ENCODE results near the gene TTC7B.

Gene TTC7B

DNA sequence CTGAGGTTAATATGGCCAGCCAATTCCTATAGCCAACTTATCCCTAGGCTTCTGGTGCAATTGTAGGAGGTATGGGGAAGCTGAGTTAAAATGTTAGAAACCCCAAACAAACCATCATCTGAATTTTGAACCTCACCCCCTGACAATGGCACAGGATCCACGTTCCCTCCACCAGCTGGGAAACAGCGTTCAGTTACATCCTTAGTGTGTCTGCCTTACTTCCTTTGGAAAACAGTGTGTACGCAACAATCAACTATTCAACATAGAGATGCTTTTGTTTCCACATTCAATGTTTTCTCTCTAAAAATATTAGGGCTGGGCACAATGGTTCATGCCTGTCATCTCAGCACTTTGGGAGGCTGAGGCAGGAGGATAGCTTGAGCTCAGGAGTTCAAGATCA is 203.4 kb downstream of the TTC7B start:
- Histone ChIP-seq H3K36me3 (ENCODE audit: control insufficient read depth, insufficient read depth, low read length) (no peaks in the 10 kb centered on the region), H3K27me3 (replicated peaks; ENCODE audit: control insufficient read depth, insufficient read depth, low read length, poor library complexity, severe bottlenecking) (no peaks in the 10 kb centered on the region), H3K9me3 (ENCODE audit: control insufficient read depth, low read length) (no peaks in the 10 kb centered on the region), H3K4me3 (ENCODE audit: insufficient read depth, low read depth, low read length, poor library complexity, severe bottlenecking) (no peak overlapping the region), H3K4me1 (ENCODE audit: control insufficient read depth, insufficient read depth, low read length, poor library complexity, severe bottlenecking) (no peaks in the 10 kb centered on the region), H3K27ac (ENCODE audit: insufficient read depth, low read length, poor library complexity, severe bottlenecking) (no peak overlapping the region)
- no peak for DNase-seq

GRCh38 chr14:90611936-90612335 is 204.3 kb downstream of the TTC7B start:
- Histone ChIP-seq H3K9me3 (ENCODE audit: control insufficient read depth, low read length) (no peaks in the 10 kb centered on the region), H3K4me3 (ENCODE audit: insufficient read depth, low read depth, low read length, poor library complexity, severe bottlenecking) (no peak overlapping the region), H3K4me1 (ENCODE audit: control insufficient read depth, insufficient read depth, low read length, poor library complexity, severe bottlenecking) (no peaks in the 10 kb centered on the region), H3K27me3 (replicated peaks; ENCODE audit: control insufficient read depth, insufficient read depth, low read length, poor library complexity, severe bottlenecking) (no peaks in the 10 kb centered on the region), H3K36me3 (ENCODE audit: control insufficient read depth, insufficient read depth, low read length) (no peaks in the 10 kb centered on the region), H3K27ac (ENCODE audit: insufficient read depth, low read length, poor library complexity, severe bottlenecking) (no peak overlapping the region)
- no peak for DNase-seq

DNA sequence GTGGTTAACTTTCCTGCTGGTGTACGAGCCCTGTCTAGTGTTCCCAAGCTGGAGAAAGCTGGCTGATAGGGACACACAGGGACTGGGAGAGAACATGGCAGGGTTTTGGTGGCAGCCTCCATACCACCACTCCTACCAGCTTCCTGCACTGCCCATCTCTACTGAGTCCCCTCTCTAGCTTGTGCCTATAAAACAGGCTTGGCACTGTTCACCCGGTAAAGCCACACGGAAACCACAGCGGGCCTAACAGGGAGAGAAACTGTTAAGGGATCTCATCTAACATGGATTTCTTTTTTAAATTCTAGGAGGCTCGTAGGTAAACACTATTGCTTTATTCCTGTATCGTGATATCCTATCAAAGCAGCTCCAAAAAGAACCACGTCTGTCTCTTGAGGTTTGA is 204.7 kb downstream of the TTC7B start:
- no peaks in the 10 kb centered on the region for H3K36me3 ChIP-seq (ENCODE audit: control insufficient read depth, insufficient read depth, low read length)
- no peak overlapping the region for H3K4me3 ChIP-seq (ENCODE audit: insufficient read depth, low read depth, low read length, poor library complexity, severe bottlenecking)
- H3K9me3 ChIP-seq (ENCODE audit: control insufficient read depth, low read length) = no peaks in the 10 kb centered on the region
- no peak for DNase-seq
- H3K27ac ChIP-seq (ENCODE audit: insufficient read depth, low read length, poor library complexity, severe bottlenecking) = no peak overlapping the region
- H3K4me1 ChIP-seq (ENCODE audit: control insufficient read depth, insufficient read depth, low read length, poor library complexity, severe bottlenecking) = no peaks in the 10 kb centered on the region
- no peaks in the 10 kb centered on the region for H3K27me3 ChIP-seq (replicated peaks; ENCODE audit: control insufficient read depth, insufficient read depth, low read length, poor library complexity, severe bottlenecking)

DNA sequence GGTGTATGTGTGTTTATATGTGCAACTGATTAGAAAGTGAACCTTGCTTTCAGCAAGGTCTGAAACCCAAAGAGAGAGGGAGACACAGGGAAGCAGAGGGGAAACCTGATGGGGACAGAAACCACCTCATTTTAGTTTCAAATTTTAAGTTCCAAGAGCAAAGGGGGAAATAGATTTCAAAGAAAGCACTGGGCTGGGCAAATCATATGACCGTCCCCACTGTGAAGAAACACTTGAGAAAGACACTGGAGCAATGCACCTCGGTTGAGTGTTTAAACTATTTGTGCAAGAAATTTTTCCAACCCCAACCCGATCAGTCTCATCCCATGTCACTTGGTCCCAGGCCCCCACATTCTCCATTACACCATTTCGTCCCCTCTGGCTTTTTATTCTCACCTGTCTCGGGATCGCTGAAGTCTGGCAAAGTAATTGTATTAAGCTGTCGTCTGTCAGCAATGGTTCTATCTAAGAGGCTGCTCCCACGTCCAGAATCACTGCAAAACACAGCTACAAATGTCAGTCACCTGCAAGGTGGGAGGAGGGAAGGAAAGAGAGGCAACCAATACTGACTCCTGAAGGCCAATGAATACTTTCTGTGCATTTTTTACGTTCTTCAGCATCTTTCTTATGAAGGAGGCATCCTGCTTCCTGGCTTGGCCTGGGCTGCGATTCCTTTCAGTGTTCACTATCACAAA is 205.7 kb downstream of the TTC7B start:
- Histone ChIP-seq H3K27ac (ENCODE audit: insufficient read depth, low read length, poor library complexity, severe bottlenecking) (no peak overlapping the region), H3K4me3 (ENCODE audit: insufficient read depth, low read depth, low read length, poor library complexity, severe bottlenecking) (no peak overlapping the region), H3K4me1 (ENCODE audit: control insufficient read depth, insufficient read depth, low read length, poor library complexity, severe bottlenecking) (no peaks in the 10 kb centered on the region), H3K9me3 (ENCODE audit: control insufficient read depth, low read length) (no peaks in the 10 kb centered on the region), H3K27me3 (replicated peaks; ENCODE audit: control insufficient read depth, insufficient read depth, low read length, poor library complexity, severe bottlenecking) (no peaks in the 10 kb centered on the region), H3K36me3 (ENCODE audit: control insufficient read depth, insufficient read depth, low read length) (no peaks in the 10 kb centered on the region)
- no peak for DNase-seq

DNA sequence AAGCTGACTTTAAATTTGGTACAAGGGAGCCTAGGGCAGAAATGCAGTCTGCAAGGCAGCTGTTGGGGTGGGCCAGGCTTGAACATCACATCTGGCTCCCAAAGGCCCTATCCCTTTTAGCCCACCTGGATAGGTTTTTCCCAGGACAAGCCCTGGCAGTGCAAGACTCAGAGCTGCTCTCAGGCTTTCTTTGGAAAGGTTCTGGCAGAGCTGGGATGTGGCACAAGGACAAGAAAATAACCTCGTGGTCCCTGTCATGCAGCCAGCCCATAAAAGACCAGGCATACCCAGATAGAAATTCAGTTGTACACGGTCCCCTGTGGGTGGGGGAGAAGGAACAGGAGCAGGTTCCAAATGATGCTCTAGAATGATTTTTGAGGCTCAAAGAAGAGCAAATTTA is 206.9 kb downstream of the TTC7B start:
- no peaks in the 10 kb centered on the region for H3K4me1 ChIP-seq (ENCODE audit: control insufficient read depth, insufficient read depth, low read length, poor library complexity, severe bottlenecking)
- no peak overlapping the region for H3K27ac ChIP-seq (ENCODE audit: insufficient read depth, low read length, poor library complexity, severe bottlenecking)
- no peaks in the 10 kb centered on the region for H3K9me3 ChIP-seq (ENCODE audit: control insufficient read depth, low read length)
- H3K4me3 ChIP-seq (ENCODE audit: insufficient read depth, low read depth, low read length, poor library complexity, severe bottlenecking) = no peak overlapping the region
- H3K36me3 ChIP-seq (ENCODE audit: control insufficient read depth, insufficient read depth, low read length) = no peaks in the 10 kb centered on the region
- DNase-seq = no peak
- no peaks in the 10 kb centered on the region for H3K27me3 ChIP-seq (replicated peaks; ENCODE audit: control insufficient read depth, insufficient read depth, low read length, poor library complexity, severe bottlenecking)

GRCh38 chr14:90608929-90609341 is 207.3 kb downstream of the TTC7B start:
- H3K4me1 ChIP-seq (ENCODE audit: control insufficient read depth, insufficient read depth, low read length, poor library complexity, severe bottlenecking) = no peaks in the 10 kb centered on the region
- no peaks in the 10 kb centered on the region for H3K36me3 ChIP-seq (ENCODE audit: control insufficient read depth, insufficient read depth, low read length)
- no peak overlapping the region for H3K4me3 ChIP-seq (ENCODE audit: insufficient read depth, low read depth, low read length, poor library complexity, severe bottlenecking)
- no peak for DNase-seq
- H3K27me3 ChIP-seq (replicated peaks; ENCODE audit: control insufficient read depth, insufficient read depth, low read length, poor library complexity, severe bottlenecking) = no peaks in the 10 kb centered on the region
- no peak overlapping the region for H3K27ac ChIP-seq (ENCODE audit: insufficient read depth, low read length, poor library complexity, severe bottlenecking)
- no peaks in the 10 kb centered on the region for H3K9me3 ChIP-seq (ENCODE audit: control insufficient read depth, low read length)

DNA sequence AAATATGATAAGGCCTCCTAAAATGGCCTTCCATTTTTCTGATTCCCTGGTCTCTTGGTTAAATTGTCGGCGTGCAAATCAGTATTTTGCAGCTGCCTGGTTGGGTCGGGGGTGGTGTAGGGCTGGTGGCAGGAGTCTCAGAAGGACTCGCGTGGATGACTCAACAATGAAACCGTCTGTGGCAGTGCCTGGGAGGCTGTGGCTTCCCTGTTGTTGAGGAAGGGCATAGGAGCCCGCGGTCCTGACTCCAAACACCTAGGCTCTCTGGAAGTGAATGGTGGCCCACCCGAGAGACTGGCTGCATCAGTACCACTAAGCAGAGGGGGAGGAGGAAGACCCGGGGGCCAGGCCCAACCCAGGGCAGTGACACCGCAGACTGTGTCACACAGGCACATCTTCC is 207.9 kb downstream of the TTC7B start:
- no peaks in the 10 kb centered on the region for H3K36me3 ChIP-seq (ENCODE audit: control insufficient read depth, insufficient read depth, low read length)
- no peak for DNase-seq
- no peaks in the 10 kb centered on the region for H3K4me1 ChIP-seq (ENCODE audit: control insufficient read depth, insufficient read depth, low read length, poor library complexity, severe bottlenecking)

DNA sequence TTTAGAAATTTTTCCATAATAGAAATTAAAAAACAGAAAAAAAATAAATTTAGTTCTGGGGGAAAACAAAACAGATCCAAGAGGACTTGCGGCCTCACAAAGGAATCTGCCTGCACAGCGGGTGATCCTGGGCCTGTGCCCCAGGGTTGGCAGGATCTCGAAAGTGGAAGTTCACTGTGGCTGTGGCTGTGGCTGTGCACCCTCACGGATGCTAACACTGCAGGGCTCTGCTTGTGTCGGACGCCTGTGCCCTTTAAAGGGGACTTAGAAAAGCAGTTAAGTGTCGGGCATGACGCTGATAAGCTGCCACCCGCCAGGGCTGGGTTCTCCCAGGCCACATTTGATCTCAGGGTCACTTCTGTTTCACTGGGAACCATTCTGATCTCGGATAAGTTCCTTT is 209.1 kb downstream of the TTC7B start:
- DNase-seq = no peak
- no peaks in the 10 kb centered on the region for H3K9me3 ChIP-seq (ENCODE audit: control insufficient read depth, low read length)
- no peak overlapping the region for H3K27ac ChIP-seq (ENCODE audit: insufficient read depth, low read length, poor library complexity, severe bottlenecking)
- no peaks in the 10 kb centered on the region for H3K27me3 ChIP-seq (replicated peaks; ENCODE audit: control insufficient read depth, insufficient read depth, low read length, poor library complexity, severe bottlenecking)
- H3K36me3 ChIP-seq (ENCODE audit: control insufficient read depth, insufficient read depth, low read length) = no peaks in the 10 kb centered on the region
- H3K4me1 ChIP-seq (ENCODE audit: control insufficient read depth, insufficient read depth, low read length, poor library complexity, severe bottlenecking) = no peaks in the 10 kb centered on the region
- no peak overlapping the region for H3K4me3 ChIP-seq (ENCODE audit: insufficient read depth, low read depth, low read length, poor library complexity, severe bottlenecking)

More for the DNA sequence above, 207.9 kb downstream of the TTC7B start:
- Histone ChIP-seq H3K9me3 (ENCODE audit: control insufficient read depth, low read length) (no peaks in the 10 kb centered on the region), H3K27ac (ENCODE audit: insufficient read depth, low read length, poor library complexity, severe bottlenecking) (no peak overlapping the region), H3K27me3 (replicated peaks; ENCODE audit: control insufficient read depth, insufficient read depth, low read length, poor library complexity, severe bottlenecking) (no peaks in the 10 kb centered on the region), H3K4me3 (ENCODE audit: insufficient read depth, low read depth, low read length, poor library complexity, severe bottlenecking) (no peak overlapping the region)

DNA sequence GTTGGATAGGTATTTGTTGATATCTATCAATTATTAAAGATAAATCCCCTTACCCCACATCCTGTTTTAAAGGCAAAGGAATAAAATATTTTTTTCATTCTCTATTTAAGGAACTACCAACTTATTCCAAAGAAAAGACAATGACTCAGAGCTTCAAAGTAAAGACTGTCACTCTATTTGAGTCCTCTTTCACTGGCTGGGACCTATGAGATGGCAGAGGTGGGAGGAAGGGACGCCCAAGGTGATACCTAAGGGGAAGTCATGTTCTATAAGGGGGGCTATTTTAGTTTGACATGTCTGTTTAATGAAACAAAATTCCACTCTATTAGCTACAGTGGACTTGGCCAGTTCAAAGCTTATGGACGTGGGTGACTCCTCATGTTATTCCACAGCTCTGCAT is 209.8 kb downstream of the TTC7B start:
- no peaks in the 10 kb centered on the region for H3K4me1 ChIP-seq (ENCODE audit: control insufficient read depth, insufficient read depth, low read length, poor library complexity, severe bottlenecking)
- no peaks in the 10 kb centered on the region for H3K27me3 ChIP-seq (replicated peaks; ENCODE audit: control insufficient read depth, insufficient read depth, low read length, poor library complexity, severe bottlenecking)
- H3K9me3 ChIP-seq (ENCODE audit: control insufficient read depth, low read length) = no peaks in the 10 kb centered on the region
- no peak overlapping the region for H3K4me3 ChIP-seq (ENCODE audit: insufficient read depth, low read depth, low read length, poor library complexity, severe bottlenecking)
- no peaks in the 10 kb centered on the region for H3K36me3 ChIP-seq (ENCODE audit: control insufficient read depth, insufficient read depth, low read length)
- DNase-seq = no peak
- H3K27ac ChIP-seq (ENCODE audit: insufficient read depth, low read length, poor library complexity, severe bottlenecking) = no peak overlapping the region

DNA sequence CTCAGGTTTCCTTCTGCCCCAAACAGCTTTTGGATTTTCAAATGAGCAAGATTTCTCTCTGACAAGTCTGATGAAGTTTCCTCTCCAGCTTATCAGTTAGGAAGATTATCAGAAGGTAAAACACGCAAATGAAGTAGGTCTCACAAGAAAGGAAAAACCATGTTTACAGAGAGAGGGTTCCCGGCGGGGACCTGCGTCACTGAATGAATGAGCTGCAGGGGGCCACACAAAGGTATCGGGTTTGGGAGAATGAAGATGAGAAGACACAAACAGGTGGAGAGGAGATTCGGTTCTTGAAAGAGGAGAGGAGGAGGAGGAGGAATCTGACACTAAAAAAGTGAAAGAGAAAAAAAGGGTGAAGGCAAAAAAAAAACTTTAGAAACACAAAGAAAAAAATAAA is 210.8 kb downstream of the TTC7B start:
- no peak for DNase-seq
- H3K4me3 ChIP-seq (ENCODE audit: insufficient read depth, low read depth, low read length, poor library complexity, severe bottlenecking) = no peak overlapping the region
- no peaks in the 10 kb centered on the region for H3K4me1 ChIP-seq (ENCODE audit: control insufficient read depth, insufficient read depth, low read length, poor library complexity, severe bottlenecking)
- no peaks in the 10 kb centered on the region for H3K9me3 ChIP-seq (ENCODE audit: control insufficient read depth, low read length)
- no peak overlapping the region for H3K27ac ChIP-seq (ENCODE audit: insufficient read depth, low read length, poor library complexity, severe bottlenecking)
- no peaks in the 10 kb centered on the region for H3K36me3 ChIP-seq (ENCODE audit: control insufficient read depth, insufficient read depth, low read length)
- no peaks in the 10 kb centered on the region for H3K27me3 ChIP-seq (replicated peaks; ENCODE audit: control insufficient read depth, insufficient read depth, low read length, poor library complexity, severe bottlenecking)
